ENCODE measurements around the gene TMEM242. TPM values are rescaled to one million over a fixed set of nuclear protein-coding genes. Genes with fewer than 3 reads are reported as not detected.

TMEM242 gene
- polyA plus RNA-seq, 1 donor from 2014 or later: 17.6 TPM

DNA sequence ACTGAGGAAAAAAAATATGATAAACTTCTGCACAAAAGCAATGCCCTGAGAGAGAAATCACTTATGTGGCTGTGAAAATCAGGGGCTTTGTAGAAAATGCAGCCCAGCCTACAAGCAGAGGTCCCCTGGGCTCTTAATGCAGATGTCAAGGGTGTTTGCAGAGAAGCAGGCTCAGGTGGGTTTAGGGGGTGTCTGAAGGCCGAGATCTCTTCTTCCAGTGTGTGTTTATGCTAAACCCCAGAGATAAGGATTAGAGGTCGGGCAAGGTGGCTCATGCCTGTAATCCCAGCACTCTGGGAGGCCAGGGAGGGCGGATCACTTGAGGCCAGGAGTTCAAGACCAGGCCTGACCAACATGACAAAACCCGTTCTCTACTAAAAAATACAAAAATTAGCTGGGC lies 78.5 kb downstream of the TMEM242 start:
- no peaks in the 10 kb centered on the region for H3F3A ChIP-seq (ENCODE audit: insufficient read depth, low read length, poor library complexity, severe bottlenecking)
- TF ChIP-seq TAF1 (IDR thresholded peaks at IDR 0.05; ENCODE audit: low read depth): no peak
- TF ChIP-seq POLR2AphosphoS5 (IDR thresholded peaks at IDR 0.05): no peak
- TF ChIP-seq MXI1 (conservative IDR thresholded peaks at IDR 0.05; ENCODE audit: poor library complexity, severe bottlenecking): no peak
- TF ChIP-seq RAD21 (conservative IDR thresholded peaks at IDR 0.05): no peak
- TF ChIP-seq, protein P1, sequence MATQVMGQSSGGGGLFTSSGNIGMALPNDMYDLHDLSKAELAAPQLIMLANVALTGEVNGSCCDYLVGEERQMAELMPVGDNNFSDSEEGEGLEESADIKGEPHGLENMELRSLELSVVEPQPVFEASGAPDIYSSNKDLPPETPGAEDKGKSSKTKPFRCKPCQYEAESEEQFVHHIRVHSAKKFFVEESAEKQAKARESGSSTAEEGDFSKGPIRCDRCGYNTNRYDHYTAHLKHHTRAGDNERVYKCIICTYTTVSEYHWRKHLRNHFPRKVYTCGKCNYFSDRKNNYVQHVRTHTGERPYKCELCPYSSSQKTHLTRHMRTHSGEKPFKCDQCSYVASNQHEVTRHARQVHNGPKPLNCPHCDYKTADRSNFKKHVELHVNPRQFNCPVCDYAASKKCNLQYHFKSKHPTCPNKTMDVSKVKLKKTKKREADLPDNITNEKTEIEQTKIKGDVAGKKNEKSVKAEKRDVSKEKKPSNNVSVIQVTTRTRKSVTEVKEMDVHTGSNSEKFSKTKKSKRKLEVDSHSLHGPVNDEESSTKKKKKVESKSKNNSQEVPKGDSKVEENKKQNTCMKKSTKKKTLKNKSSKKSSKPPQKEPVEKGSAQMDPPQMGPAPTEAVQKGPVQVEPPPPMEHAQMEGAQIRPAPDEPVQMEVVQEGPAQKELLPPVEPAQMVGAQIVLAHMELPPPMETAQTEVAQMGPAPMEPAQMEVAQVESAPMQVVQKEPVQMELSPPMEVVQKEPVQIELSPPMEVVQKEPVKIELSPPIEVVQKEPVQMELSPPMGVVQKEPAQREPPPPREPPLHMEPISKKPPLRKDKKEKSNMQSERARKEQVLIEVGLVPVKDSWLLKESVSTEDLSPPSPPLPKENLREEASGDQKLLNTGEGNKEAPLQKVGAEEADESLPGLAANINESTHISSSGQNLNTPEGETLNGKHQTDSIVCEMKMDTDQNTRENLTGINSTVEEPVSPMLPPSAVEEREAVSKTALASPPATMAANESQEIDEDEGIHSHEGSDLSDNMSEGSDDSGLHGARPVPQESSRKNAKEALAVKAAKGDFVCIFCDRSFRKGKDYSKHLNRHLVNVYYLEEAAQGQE (IDR thresholded peaks at IDR 0.05; ENCODE audit: borderline replicate concordance): no peak
- no peak for TF ChIP-seq CTCF (IDR thresholded peaks at IDR 0.05; ENCODE audit: poor library complexity, severe bottlenecking)
- H3K9me2 ChIP-seq (ENCODE audit: insufficient read depth, low read length): no peaks in the 10 kb centered on the region
- H3K36me3 ChIP-seq (ENCODE audit: insufficient read depth, low read length): no peaks in the 10 kb centered on the region
- H3K9ac ChIP-seq (ENCODE audit: low read length): no peak overlapping the region
- no peaks in the 10 kb centered on the region for H4K20me1 ChIP-seq (ENCODE audit: insufficient read depth)
- no peak overlapping the region for H2AFZ ChIP-seq (ENCODE audit: low read depth, low read length)
- H3K79me2 ChIP-seq (replicated peaks; ENCODE audit: insufficient read depth, low read length): no peaks in the 10 kb centered on the region
- H3K27ac ChIP-seq (ENCODE audit: low read length): no peak overlapping the region
- H3K4me3 ChIP-seq (ENCODE audit: low read length): no peak overlapping the region
- peaks cover 3% of the 10 kb centered on the region for H3K9me3 ChIP-seq (ENCODE audit: low read length)
- no peaks in the 10 kb centered on the region for H3K27me3 ChIP-seq (ENCODE audit: insufficient read depth, low read depth, low read length)
- H3K4me2 ChIP-seq (ENCODE audit: low read length): no peak overlapping the region

DNA sequence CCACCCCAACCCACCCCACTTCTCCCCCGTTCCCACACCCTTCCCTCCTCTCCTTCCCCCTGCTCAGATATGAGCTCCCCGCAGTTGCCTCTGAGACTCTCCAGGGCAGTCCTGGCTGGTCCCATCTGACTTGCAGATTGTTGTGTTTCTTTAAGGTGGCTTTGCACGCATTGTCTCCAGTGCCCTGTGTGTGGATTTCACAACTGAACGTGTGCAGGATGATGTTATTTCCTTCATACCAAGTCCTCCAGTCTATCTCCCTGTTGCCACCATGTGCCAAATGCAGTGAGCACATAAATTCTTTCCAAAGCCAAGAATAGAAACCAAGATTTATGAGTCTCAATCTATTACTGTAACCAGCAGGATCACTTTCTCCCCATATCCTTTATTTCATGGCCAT lies 79.1 kb downstream of the TMEM242 start:
- H3K4me3 ChIP-seq (ENCODE audit: low read length): no peak overlapping the region
- H3K36me3 ChIP-seq (ENCODE audit: insufficient read depth, low read length): no peaks in the 10 kb centered on the region
- no peak overlapping the region for H2AFZ ChIP-seq (ENCODE audit: low read depth, low read length)
- TF ChIP-seq CTCF (IDR thresholded peaks at IDR 0.05; ENCODE audit: poor library complexity, severe bottlenecking): no peak
- TF ChIP-seq EP300 (conservative IDR thresholded peaks at IDR 0.05; ENCODE audit: poor library complexity, severe bottlenecking): no peak
- no peak for TF ChIP-seq MXI1 (conservative IDR thresholded peaks at IDR 0.05; ENCODE audit: poor library complexity, severe bottlenecking)
- no peak for TF ChIP-seq SMC3 (conservative IDR thresholded peaks at IDR 0.05; ENCODE audit: poor library complexity)
- TF ChIP-seq POLR2AphosphoS5 (IDR thresholded peaks at IDR 0.05): no peak
- no peak for TF ChIP-seq TAF1 (IDR thresholded peaks at IDR 0.05; ENCODE audit: low read depth)
- TF ChIP-seq, protein P1 (IDR thresholded peaks at IDR 0.05; ENCODE audit: borderline replicate concordance): no peak
- no peak for TF ChIP-seq EZH2 (IDR thresholded peaks at IDR 0.05; ENCODE audit: borderline replicate concordance, insufficient read depth, low read length, poor library complexity, severe bottlenecking)
- TF ChIP-seq RAD21 (conservative IDR thresholded peaks at IDR 0.05): no peak
- peaks cover 3% of the 10 kb centered on the region for H3K9me3 ChIP-seq (ENCODE audit: low read length)
- H4K20me1 ChIP-seq (ENCODE audit: insufficient read depth): no peaks in the 10 kb centered on the region
- no peak overlapping the region for H3K4me2 ChIP-seq (ENCODE audit: low read length)
- no peak overlapping the region for H3K27ac ChIP-seq (ENCODE audit: low read length)
- H3K9me2 ChIP-seq (ENCODE audit: insufficient read depth, low read length): no peaks in the 10 kb centered on the region
- H3K27me3 ChIP-seq (ENCODE audit: insufficient read depth, low read depth, low read length): no peaks in the 10 kb centered on the region
- no peaks in the 10 kb centered on the region for H3F3A ChIP-seq (ENCODE audit: insufficient read depth, low read length, poor library complexity, severe bottlenecking)
- no peak overlapping the region for H3K9ac ChIP-seq (ENCODE audit: low read length)
- H3K79me2 ChIP-seq (replicated peaks; ENCODE audit: insufficient read depth, low read length): no peaks in the 10 kb centered on the region
